PC-3 (cell line): Measurements from ENCODE around the gene EIF2B5. TPM values are rescaled to one million over a fixed set of nuclear protein-coding genes. Genes with fewer than 3 reads are reported as not detected.

Experiments used
- ATAC-seq: fragments of 200-7000 bp; cut with Tn5 transposase; 2 replicates; pipeline ENCODE4 v1.9.1; 2020; ENCODE audit warnings: mild to moderate bottlenecking, moderate library complexity
- BruUV-seq: library from RNA; stranded (reverse); fragments of 400-500 nt; replicated peaks from 2 replicates; lab custom pipeline; 2021; lab: Mats Ljungman, UMichigan
- CTCF ChIA-PET: fragments of 300-600 bp; sonication (Branson Sonifier 250); formaldehyde crosslinking; loops from one replicate; lab custom pipeline; 2022; ENCODE audit warnings: antibody characterized with exemption; lab: Charles Lee
- POLR2A ChIA-PET: fragments of 300-600 bp; sonication (Branson Sonifier 250); formaldehyde crosslinking; loops from one replicate; lab custom pipeline; 2022; ENCODE audit warnings: antibody characterized with exemption; ENCODE audit not compliant: unreplicated experiment; lab: Charles Lee
- DNase-seq: peaks from one replicate; pipeline ENCODE4 v3.0.0-alpha.2; 2015
- H2AFZ ChIP-seq: fragments of 300-600 bp; sonication (generic); 2 replicates; pipeline ENCODE4 v1.6.0; 2016; ENCODE audit warnings: antibody characterized with exemption, low read length
- H3F3A ChIP-seq: fragments of 300-600 bp; sonication (generic); one replicate; pipeline ENCODE4 v1.6.0; 2017; ENCODE audit warnings: antibody characterized with exemption, low read length, control low read depth, mild to moderate bottlenecking; ENCODE audit not compliant: unreplicated experiment
- H3K27ac ChIP-seq: fragments of 300-600 bp; sonication (generic); 2 replicates; pipeline ENCODE4 v1.5.1; 2016; ENCODE audit warnings: mild to moderate bottlenecking, low read length
- H3K27me3 ChIP-seq: fragments of 300-600 bp; sonication (generic); 2 replicates; pipeline ENCODE4 v1.6.1; 2016; ENCODE audit warnings: low read length, mixed read lengths
- H3K36me3 ChIP-seq: fragments of 300-600 bp; sonication (generic); 2 replicates; pipeline ENCODE4 v1.6.1; 2016; ENCODE audit warnings: low read depth, mixed run types, low read length, mixed read lengths
- H3K4me1 ChIP-seq: fragments of 300-600 bp; sonication (generic); 2 replicates; pipeline ENCODE4 v1.5.1; 2016; ENCODE audit warnings: low read length; ENCODE audit not compliant: insufficient read depth
- H3K4me2 ChIP-seq: fragments of 300-600 bp; sonication (generic); 2 replicates; pipeline ENCODE4 v1.6.0; 2016; ENCODE audit warnings: low read length
- H3K4me3 ChIP-seq: fragments of 300-600 bp; sonication (generic); 2 replicates; pipeline ENCODE4 v1.5.1; 2016; ENCODE audit warnings: mild to moderate bottlenecking, low read length, mixed read lengths
- H3K79me2 ChIP-seq: fragments of 300-600 bp; sonication (generic); 2 replicates; pipeline ENCODE4 v1.6.1; 2017; ENCODE audit warnings: low read length, mixed read lengths
- H3K9ac ChIP-seq: fragments of 300-600 bp; sonication (generic); 2 replicates; pipeline ENCODE4 v1.6.0; 2016; ENCODE audit warnings: mild to moderate bottlenecking, low read length
- H3K9me2 ChIP-seq: fragments of 300-600 bp; sonication (generic); replicated peaks from 2 replicates; pipeline ENCODE4 v1.6.1; 2016; ENCODE audit warnings: mixed run types, low read length, mixed read lengths
- H3K9me3 ChIP-seq: fragments of 300-600 bp; sonication (generic); 2 replicates; pipeline ENCODE4 v1.6.1; 2016; ENCODE audit warnings: low read length, mixed read lengths
- H4K20me1 ChIP-seq: fragments of 300-600 bp; sonication (generic); 2 replicates; pipeline ENCODE4 v1.6.1; 2016; ENCODE audit warnings: low read length, mixed read lengths
- EZH2 ChIP-seq: fragments of 300-600 bp; sonication (generic); IDR thresholded peaks from one replicate; pipeline ENCODE4 v1.6.1; 2017; ENCODE audit warnings: antibody characterized with exemption, mild to moderate bottlenecking, low read length; ENCODE audit not compliant: unreplicated experiment
- EZH2phosphoT487 ChIP-seq: fragments of 300-600 bp; sonication (generic); IDR thresholded peaks from 2 replicates; pipeline ENCODE4 v1.6.1; 2018; ENCODE audit warnings: mild to moderate bottlenecking, antibody characterized with exemption, low read length, borderline replicate concordance
- intact Hi-C: fragments of 100-400 bp; cut with micrococcal nuclease; formaldehyde crosslinking; loops from 2 replicates; pipeline ENCODE4 v1.9.0; 2023
- total RNA-seq: library from RNA; depleted of rRNA; stranded (reverse); fragments of >200 nt; gene quantifications from 2 replicates; pipeline ENCODE4 v1.2.3, GENCODE V29; 2014
- TF ChIP-seq, protein P1 (sequence below): fragments of 300-600 bp; sonication (generic); conservative IDR thresholded peaks from 2 replicates; pipeline ENCODE4 v1.5.1; 2017; ENCODE audit warnings: antibody characterized with exemption, low read depth, mild to moderate bottlenecking, low read length

EIF2B5 gene
- total RNA-seq, 1 experiment from 2014 or later: 51.3 TPM

DNA sequence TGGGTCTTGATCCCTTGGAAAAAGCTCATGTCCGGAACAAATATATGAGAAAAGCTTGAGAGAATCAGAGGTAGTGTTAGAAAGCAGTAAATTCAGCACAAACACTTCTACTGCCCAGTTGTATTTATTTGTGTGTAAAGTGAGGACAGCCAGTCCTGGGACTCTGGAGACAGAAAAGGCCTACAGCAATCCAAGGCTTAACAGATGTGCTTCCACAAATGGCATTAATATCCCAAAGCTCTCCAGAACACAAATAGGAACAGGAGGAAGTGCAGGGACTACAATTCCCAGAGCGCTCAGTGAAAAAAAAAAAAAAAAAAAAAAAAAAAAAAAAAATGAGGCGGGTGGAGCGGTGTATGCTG, 39.1 kb downstream of the EIF2B5 start:
- no peaks in the 10 kb centered on the region for H3K9me3 ChIP-seq
- H3K4me1 ChIP-seq: peaks cover 54% of the 10 kb centered on the region
- H3K4me3 ChIP-seq: peak overlapping the region; percentile 24; the same call in 1 of the 2 replicates
- ChIA-PET CTCF (interaction anchor here (0.6 kb wide), 1 partner anchor 22 kb away, joined by 8 read pairs; no protein-coding TSS in a partner anchor), POLR2A (interaction anchor here (0.6 to 1.1 kb wide), 2 partner anchors 145 to 289 kb away, joined by 25 to 37 read pairs; partner anchors contain the start of gene PARL)
- TF ChIP-seq, protein P1, sequence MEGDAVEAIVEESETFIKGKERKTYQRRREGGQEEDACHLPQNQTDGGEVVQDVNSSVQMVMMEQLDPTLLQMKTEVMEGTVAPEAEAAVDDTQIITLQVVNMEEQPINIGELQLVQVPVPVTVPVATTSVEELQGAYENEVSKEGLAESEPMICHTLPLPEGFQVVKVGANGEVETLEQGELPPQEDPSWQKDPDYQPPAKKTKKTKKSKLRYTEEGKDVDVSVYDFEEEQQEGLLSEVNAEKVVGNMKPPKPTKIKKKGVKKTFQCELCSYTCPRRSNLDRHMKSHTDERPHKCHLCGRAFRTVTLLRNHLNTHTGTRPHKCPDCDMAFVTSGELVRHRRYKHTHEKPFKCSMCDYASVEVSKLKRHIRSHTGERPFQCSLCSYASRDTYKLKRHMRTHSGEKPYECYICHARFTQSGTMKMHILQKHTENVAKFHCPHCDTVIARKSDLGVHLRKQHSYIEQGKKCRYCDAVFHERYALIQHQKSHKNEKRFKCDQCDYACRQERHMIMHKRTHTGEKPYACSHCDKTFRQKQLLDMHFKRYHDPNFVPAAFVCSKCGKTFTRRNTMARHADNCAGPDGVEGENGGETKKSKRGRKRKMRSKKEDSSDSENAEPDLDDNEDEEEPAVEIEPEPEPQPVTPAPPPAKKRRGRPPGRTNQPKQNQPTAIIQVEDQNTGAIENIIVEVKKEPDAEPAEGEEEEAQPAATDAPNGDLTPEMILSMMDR: no peak
- no peak for TF ChIP-seq EZH2
- TF ChIP-seq EZH2phosphoT487: no peak
- no peaks in the 10 kb centered on the region for H3F3A ChIP-seq
- no peak overlapping the region for H2AFZ ChIP-seq
- H4K20me1 ChIP-seq: peaks cover 18% of the 10 kb centered on the region
- intact Hi-C loops: loop anchor here (1.0 to 2.0 kb wide), 4 partner anchors 17 to 125 kb away; partner anchors contain the start of genes EEF1AKMT4 and PSMD2
- no peak overlapping the region for H3K9ac ChIP-seq
- BruUV-seq: no TSS peak
- no peak for ATAC-seq
- peak overlapping the region; percentile 48; the same call in 1 of the 2 replicates for H3K4me2 ChIP-seq
- no peaks in the 10 kb centered on the region for H3K9me2 ChIP-seq
- peaks cover 23% of the 10 kb centered on the region for H3K36me3 ChIP-seq
- no peak overlapping the region for H3K27ac ChIP-seq
- no peaks in the 10 kb centered on the region for H3K27me3 ChIP-seq
- peaks cover 46% of the 10 kb centered on the region for H3K79me2 ChIP-seq
- DNase-seq: no peak

DNA sequence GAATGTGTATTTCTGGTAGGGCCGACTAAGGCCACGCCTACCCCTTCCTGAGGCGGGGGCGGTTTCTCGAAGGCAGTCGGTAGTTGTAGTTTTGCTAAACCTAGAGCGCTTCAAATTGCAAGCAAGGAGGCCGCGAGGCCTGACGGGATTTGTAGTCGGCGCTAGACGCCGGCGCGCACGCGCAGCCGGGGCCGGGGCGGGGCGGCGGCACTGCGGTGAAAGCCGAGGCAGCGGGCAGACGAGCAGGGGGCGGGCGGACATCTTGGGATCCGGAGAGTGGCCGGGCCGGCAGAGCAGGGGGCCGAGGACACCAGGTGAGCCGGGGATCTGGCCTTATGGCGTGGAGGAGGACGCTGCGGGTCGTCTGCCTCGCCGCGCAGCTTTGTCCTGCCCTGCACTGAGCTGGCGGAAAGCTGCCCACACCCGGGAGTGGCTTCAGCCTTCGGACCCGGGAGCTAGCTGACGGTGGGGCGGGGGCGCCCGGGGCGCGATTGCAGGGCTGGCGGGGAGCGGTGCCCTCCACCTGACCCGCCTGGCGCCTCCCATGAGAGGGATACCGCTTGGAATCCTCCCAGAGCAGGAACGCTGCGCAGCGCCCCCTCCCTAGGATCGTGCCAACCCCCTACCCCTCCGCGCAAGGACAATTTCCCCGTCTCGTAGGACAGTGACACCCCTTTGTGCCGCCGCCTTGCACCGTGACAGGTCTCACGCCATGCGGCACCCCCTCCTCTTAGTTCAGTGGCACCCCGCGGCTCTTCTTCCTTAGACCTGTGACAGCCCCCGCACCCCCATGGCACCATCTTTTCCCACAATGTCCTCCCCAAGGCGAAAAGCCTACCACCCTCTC, 39.7 kb downstream of the EIF2B5 start, which contains the start of gene AP2M1:
Gene AP2M1, plus strand, starts transcription at position 210 of the 847 bp plus-strand sequence. CDS start 2,139 bp downstream, outside the sequence.
- H3K9me3 ChIP-seq: no peaks in the 10 kb centered on the region
- BruUV-seq: no TSS peak
- CTCF ChIA-PET: no interaction called here
- H3K9ac ChIP-seq: peak within 1 kb of the TSS; percentile 97
- H3K9me2 ChIP-seq: no peaks in the 10 kb centered on the region
- peak within 1 kb of the TSS; percentile 89 for H3K4me3 ChIP-seq
- peak within 1 kb of the TSS; percentile 62 for H3K27ac ChIP-seq
- peak within 1 kb of the TSS; percentile 97 for H3K4me2 ChIP-seq
- peak; percentile 99 for DNase-seq
- H3K36me3 ChIP-seq: peaks cover 29% of the 10 kb centered on the region
- peaks cover 52% of the 10 kb centered on the region for H3K79me2 ChIP-seq
- H3K27me3 ChIP-seq: no peaks in the 10 kb centered on the region
- intact Hi-C loops: loop anchor here (1.0 to 2.0 kb wide), 4 partner anchors 18 to 124 kb away; partner anchors contain the start of genes EEF1AKMT4 and PSMD2
- H3K4me1 ChIP-seq: peaks cover 54% of the 10 kb centered on the region
- peak; percentile 86 for ATAC-seq
- TF ChIP-seq, protein P1: peak; percentile 19; the same call in 1 of the 2 replicates
- no peak for TF ChIP-seq EZH2
- POLR2A ChIA-PET: interaction anchor here (1.1 kb wide), 1 partner anchor 290 kb away, joined by 37 read pairs; the partner anchor contains the start of gene PARL
- peaks cover 18% of the 10 kb centered on the region for H4K20me1 ChIP-seq
- H2AFZ ChIP-seq: peak within 1 kb of the TSS; percentile 77
- H3F3A ChIP-seq: no peaks in the 10 kb centered on the region
